ENCODE measurements around the gene CSF3. TPM values are rescaled to one million over a fixed set of nuclear protein-coding genes. Genes with fewer than 3 reads are reported as not detected.

The CSF3 gene
- total RNA-seq, 4 donors from 2014 or later, result not detected

- Histone ChIP-seq H3K36me3 (no peaks in the 10 kb centered on the region), H3K9me3 (no peaks in the 10 kb centered on the region), H3K4me3 (replicated peaks in 1 of 3) (no peak overlapping the region), H3K27me3 (no peaks in the 10 kb centered on the region), H3K4me1 (peaks cover 4 to 8% of the 10 kb centered on the region in 2 donors), H3K27ac (peak overlapping the region; percentile 29 to 68 (median 68))
- intact Hi-C loops (cut with DNase I), result no loop called here
- no peak for DNase-seq
- TF ChIP-seq POLR2A (IDR thresholded peaks at IDR 0.05), result no peak
- TF ChIP-seq, protein P1, sequence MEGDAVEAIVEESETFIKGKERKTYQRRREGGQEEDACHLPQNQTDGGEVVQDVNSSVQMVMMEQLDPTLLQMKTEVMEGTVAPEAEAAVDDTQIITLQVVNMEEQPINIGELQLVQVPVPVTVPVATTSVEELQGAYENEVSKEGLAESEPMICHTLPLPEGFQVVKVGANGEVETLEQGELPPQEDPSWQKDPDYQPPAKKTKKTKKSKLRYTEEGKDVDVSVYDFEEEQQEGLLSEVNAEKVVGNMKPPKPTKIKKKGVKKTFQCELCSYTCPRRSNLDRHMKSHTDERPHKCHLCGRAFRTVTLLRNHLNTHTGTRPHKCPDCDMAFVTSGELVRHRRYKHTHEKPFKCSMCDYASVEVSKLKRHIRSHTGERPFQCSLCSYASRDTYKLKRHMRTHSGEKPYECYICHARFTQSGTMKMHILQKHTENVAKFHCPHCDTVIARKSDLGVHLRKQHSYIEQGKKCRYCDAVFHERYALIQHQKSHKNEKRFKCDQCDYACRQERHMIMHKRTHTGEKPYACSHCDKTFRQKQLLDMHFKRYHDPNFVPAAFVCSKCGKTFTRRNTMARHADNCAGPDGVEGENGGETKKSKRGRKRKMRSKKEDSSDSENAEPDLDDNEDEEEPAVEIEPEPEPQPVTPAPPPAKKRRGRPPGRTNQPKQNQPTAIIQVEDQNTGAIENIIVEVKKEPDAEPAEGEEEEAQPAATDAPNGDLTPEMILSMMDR (IDR thresholded peaks at IDR 0.05), result no peak
- 100% methylated on average over 1 of the region's 1 CpG for WGBS, 2 donors
Observed at GRCh38 chr17:40058865-40059264, 43.6 kb downstream of the CSF3 start.

GRCh38 chr17:40059729-40060475 is 44.7 kb downstream of the CSF3 start:
- H3K4me3 ChIP-seq (replicated peaks in 1 of 3), result no peak overlapping the region
- no peak for DNase-seq
- no peak overlapping the region for H3K27ac ChIP-seq
- H3K27me3 ChIP-seq, result no peaks in the 10 kb centered on the region
- H3K4me1 ChIP-seq, result peaks cover 14 to 18% of the 10 kb centered on the region in 2 donors
- 79 to 83% methylated on average over 8 of the region's 8 CpGs for WGBS, 2 donors
- no peaks in the 10 kb centered on the region for H3K36me3 ChIP-seq
- no peak for TF ChIP-seq POLR2A (IDR thresholded peaks at IDR 0.05)
- TF ChIP-seq, protein P1 (IDR thresholded peaks at IDR 0.05), result no peak
- H3K9me3 ChIP-seq, result no peaks in the 10 kb centered on the region
- intact Hi-C loops (cut with DNase I), result loop anchor here (5.0 to 10.0 kb wide), 2 partner anchors 37 to 105 kb away; no protein-coding TSS in a partner anchor

DNA sequence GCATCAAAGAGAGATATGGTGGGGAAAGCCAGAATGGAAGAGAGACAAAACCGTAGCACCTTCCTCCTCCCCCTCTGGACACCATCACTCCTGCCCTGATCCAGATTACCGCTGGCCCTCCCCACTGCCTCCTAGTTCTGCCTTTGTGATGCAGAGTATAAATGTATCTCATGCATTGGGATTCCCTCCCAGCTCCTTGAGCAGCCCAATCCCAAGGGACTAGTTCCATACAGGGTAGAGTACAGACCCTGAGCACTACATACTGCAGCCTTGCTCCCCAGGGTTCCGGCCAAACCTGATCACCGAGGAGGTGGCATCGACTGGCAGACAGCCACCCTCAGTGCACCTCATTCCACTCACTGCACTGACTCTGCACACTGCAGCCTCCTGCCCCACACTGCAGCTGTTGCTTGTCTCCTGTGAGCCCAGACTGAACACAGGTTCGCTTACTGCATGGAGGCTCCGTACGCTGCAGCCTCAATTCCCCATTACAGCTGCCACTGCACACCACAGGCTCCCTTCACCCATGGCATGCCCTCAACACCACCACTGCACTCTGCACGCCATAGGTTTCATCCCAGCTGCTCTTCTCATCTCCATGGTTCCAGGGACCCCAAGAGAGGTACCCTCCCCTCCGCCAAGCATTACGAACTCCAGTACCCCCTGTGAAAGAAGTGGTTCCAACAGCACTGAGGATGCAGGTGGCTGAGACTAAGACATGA is 45.8 kb downstream of the CSF3 start:
- peaks cover 26 to 30% of the 10 kb centered on the region in 2 donors for H3K4me1 ChIP-seq
- H3K36me3 ChIP-seq, result no peaks in the 10 kb centered on the region
- H3K27ac ChIP-seq, result no peak overlapping the region
- no peaks in the 10 kb centered on the region for H3K27me3 ChIP-seq
- TF ChIP-seq POLR2A (IDR thresholded peaks at IDR 0.05), result no peak
- TF ChIP-seq, protein P1 (IDR thresholded peaks at IDR 0.05), result no peak
- H3K9me3 ChIP-seq, result no peaks in the 10 kb centered on the region
- WGBS, 2 donors, result 81 to 85% methylated on average over 11 of the region's 11 CpGs
- H3K4me3 ChIP-seq (replicated peaks in 1 of 3), result no peak overlapping the region
- no peak for DNase-seq
- intact Hi-C loops (cut with DNase I), result loop anchor here (5.0 to 10.0 kb wide), 2 partner anchors 36 to 104 kb away; no protein-coding TSS in a partner anchor

GRCh38 chr17:40061609-40062038 is 46.4 kb downstream of the CSF3 start:
- no peak for TF ChIP-seq POLR2A (IDR thresholded peaks at IDR 0.05)
- TF ChIP-seq, protein P1 (IDR thresholded peaks at IDR 0.05), result no peak
- no peaks in the 10 kb centered on the region for H3K36me3 ChIP-seq
- H3K27me3 ChIP-seq, result no peaks in the 10 kb centered on the region
- H3K27ac ChIP-seq, result peak overlapping the region in 1 of 3 donors; percentile 69
- no peak overlapping the region for H3K4me3 ChIP-seq (replicated peaks in 1 of 3)
- no peak for DNase-seq
- 70 to 78% methylated on average over 6 to 8 of the region's 10 CpGs for WGBS, 2 donors
- intact Hi-C loops (cut with DNase I), result loop anchor here (5.0 to 10.0 kb wide), 2 partner anchors 36 to 103 kb away; no protein-coding TSS in a partner anchor
- H3K4me1 ChIP-seq, result peaks cover 27 to 33% of the 10 kb centered on the region in 2 donors
- no peaks in the 10 kb centered on the region for H3K9me3 ChIP-seq

All from thyroid gland (tissue), 4 donors.